Small intestine (tissue), 7 donors: Measurements from ENCODE around the gene SAA2. TPM values are rescaled to one million over a fixed set of nuclear protein-coding genes. Genes with fewer than 3 reads are reported as not detected.
"Not testable (repeated sequence)": the region's sequence is repeated elsewhere in the genome, so short reads cannot be mapped to it uniquely, and the experiment has no call there.

Source experiments
- DNase-seq, 2 donors: peaks; one replicate each; pipeline versions ENCODE4 v3.0.0 to v3.0.0-alpha.2; 2013
- FAIRE-seq: peaks from 2 replicates; lab custom pipeline; 2012; peaks lifted over from hg19 to GRCh38; lab: Jason Lieb, UNC
- H3K27ac ChIP-seq, 3 donors: one replicate each; pipeline ENCODE4 v1.5.1; 2013; ENCODE audit warnings: low read length in 2 of 3, mild to moderate bottlenecking in 2 of 3, control low read depth in 1 of 3, inconsistent platforms in 1 of 3, low read depth in 1 of 3, moderate library complexity in 1 of 3
- H3K27me3 ChIP-seq, 3 donors: one replicate each; pipeline ENCODE4 v1.6.1; 2013; ENCODE audit warnings: low read length in 3 of 3, inconsistent platforms in 1 of 3; ENCODE audit not compliant: control insufficient read depth in 3 of 3, insufficient read depth in 3 of 3
- H3K36me3 ChIP-seq, 3 donors: one replicate each; pipeline ENCODE4 v1.6.1; 2013; ENCODE audit warnings: low read length in 3 of 3, inconsistent platforms in 1 of 3, low read depth in 1 of 3, mild to moderate bottlenecking in 1 of 3, moderate library complexity in 1 of 3; ENCODE audit not compliant: control insufficient read depth in 3 of 3, insufficient read depth in 2 of 3
- H3K4me1 ChIP-seq, 3 donors: one replicate each; pipeline ENCODE4 v1.6.1; 2013; ENCODE audit warnings: low read length in 2 of 3, inconsistent platforms in 1 of 3, low read depth in 1 of 3, mild to moderate bottlenecking in 1 of 3, moderate library complexity in 1 of 3; ENCODE audit not compliant: control insufficient read depth in 3 of 3, insufficient read depth in 2 of 3
- H3K4me3 ChIP-seq, 3 donors: one replicate each; pipeline ENCODE4 v1.5.1; 2013; ENCODE audit warnings: low read length in 3 of 3, control low read depth in 1 of 3, inconsistent platforms in 1 of 3, low read depth in 1 of 3, mild to moderate bottlenecking in 1 of 3, moderate library complexity in 1 of 3
- H3K9me3 ChIP-seq, 2 donors: one replicate each; pipeline ENCODE4 v1.6.1; 2013; ENCODE audit warnings: low read depth in 1 of 2, low read length in 1 of 2; ENCODE audit not compliant: control insufficient read depth in 2 of 2, insufficient read depth in 1 of 2
- WGBS, 3 donors: extraction: QIAGEN DNeasy Blood & Tissue Kit; methylation state at CpG; one replicate each; pipeline ENCODE4 v1.1.7; 2013; 5-methylcytosine and 5-hydroxymethylcytosine counted together
- polyA plus RNA-seq, 4 donors: library from polyadenylated mRNA; stranded (reverse) in 3 of 4; unstranded in 1 of 4; fragments of 200-250 nt in 3 of 4; fragments of 120-200 nt in 1 of 4; gene quantifications; one replicate each; pipeline versions ENCODE4 v1.2.1 to v1.2.3, GENCODE V29; 2013
- donor health status: healthy with polysubstance abuse.
- donor health status: control.
- donor health status: control.
- donor health status: Bipolar disorder and iron deficiency.
- donor health status: healthy.

SAA2 gene
- polyA plus RNA-seq, 4 donors: 1.1 to 9.2 (median 4.9) TPM; not detected in 1

DNA sequence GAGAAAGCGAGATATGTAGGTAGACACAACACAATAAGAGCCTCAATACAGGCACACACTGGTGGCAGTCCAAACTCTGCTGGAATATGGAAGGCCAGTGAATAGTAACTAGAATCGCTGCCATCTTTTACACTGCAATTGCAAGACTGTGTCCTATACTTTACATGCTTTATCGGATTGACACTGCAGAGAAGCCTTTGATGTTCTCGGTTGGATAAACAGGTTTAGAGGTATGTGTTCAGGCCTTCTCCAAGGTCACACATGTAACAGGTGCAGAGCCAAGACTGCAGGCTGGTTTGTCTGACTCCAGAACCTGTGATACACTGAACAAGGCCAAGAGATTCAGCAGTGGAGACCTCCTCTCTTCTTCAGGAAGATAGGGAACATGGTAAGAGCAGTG, 22.7 kb upstream of the SAA2 start:
- no peak for FAIRE-seq
- Histone ChIP-seq H3K27ac (no peak overlapping the region), H3K4me3 (no peak overlapping the region), H3K4me1 (no peaks in the 10 kb centered on the region), H3K9me3 (no peaks in the 10 kb centered on the region), H3K27me3 (no peaks in the 10 kb centered on the region), H3K36me3 (no peaks in the 10 kb centered on the region)
- WGBS, 3 donors: 50 to 74% (median 55%) methylated on average over 4 of the region's 4 CpGs
- no peak for DNase-seq

DNA sequence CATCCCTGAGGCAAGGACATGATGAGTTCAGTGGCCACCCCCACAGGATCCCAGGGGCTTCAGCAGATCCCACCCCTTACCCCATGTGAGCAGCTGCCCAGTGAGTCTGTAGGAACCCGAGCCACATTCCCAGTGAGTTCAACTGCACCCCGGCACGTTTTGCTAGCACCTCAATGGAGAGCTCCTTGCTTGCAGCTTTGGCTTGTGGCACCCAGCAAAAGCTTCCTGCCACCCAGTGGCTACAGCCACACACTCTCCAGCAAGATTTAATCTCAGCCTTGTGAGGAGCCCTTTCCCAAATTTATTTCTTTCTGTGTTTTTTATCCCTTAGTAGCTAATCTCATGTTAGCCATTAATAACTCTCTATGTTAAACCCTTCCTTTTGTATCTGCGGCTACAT, 21.6 kb upstream of the SAA2 start:
- Histone ChIP-seq H3K27ac (no peak overlapping the region), H3K4me3 (no peak overlapping the region), H3K36me3 (no peaks in the 10 kb centered on the region), H3K9me3 (no peaks in the 10 kb centered on the region), H3K4me1 (no peaks in the 10 kb centered on the region), H3K27me3 (peaks cover 0 to 2% (median 0%) of the 10 kb centered on the region in 3 donors)
- DNase-seq: no peak
- FAIRE-seq: no peak
- WGBS, 3 donors: 76 to 81% (median 79%) methylated on average over 4 of the region's 4 CpGs

DNA sequence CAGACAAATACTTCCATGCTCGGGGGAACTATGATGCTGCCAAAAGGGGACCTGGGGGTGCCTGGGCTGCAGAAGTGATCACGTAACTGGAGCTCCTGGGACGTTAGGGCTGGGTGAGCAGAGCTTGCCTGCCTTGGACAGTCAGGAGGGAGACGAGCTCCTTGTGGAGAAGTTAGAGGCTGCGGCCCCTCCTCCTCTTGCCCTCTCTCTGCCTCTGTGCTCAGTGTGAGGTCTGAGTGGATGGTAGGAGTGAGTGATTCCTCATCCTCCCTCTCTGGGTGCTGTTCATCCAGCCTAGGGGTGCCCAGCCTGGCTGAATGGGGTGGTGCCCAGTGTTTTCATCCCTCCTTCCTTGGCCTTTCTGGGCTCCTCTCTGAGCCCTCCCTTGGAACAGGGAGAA, 20.8 kb upstream of the SAA2 start:
- DNase-seq, H3K36me3 ChIP-seq, FAIRE-seq, H3K9me3 ChIP-seq, H3K27ac ChIP-seq, H3K4me1 ChIP-seq, H3K4me3 ChIP-seq, H3K27me3 ChIP-seq: not testable (repeated sequence)
- WGBS, 3 donors: 42 to 100% (median 73%) methylated on average over 1 to 2 of the region's 5 CpGs

DNA sequence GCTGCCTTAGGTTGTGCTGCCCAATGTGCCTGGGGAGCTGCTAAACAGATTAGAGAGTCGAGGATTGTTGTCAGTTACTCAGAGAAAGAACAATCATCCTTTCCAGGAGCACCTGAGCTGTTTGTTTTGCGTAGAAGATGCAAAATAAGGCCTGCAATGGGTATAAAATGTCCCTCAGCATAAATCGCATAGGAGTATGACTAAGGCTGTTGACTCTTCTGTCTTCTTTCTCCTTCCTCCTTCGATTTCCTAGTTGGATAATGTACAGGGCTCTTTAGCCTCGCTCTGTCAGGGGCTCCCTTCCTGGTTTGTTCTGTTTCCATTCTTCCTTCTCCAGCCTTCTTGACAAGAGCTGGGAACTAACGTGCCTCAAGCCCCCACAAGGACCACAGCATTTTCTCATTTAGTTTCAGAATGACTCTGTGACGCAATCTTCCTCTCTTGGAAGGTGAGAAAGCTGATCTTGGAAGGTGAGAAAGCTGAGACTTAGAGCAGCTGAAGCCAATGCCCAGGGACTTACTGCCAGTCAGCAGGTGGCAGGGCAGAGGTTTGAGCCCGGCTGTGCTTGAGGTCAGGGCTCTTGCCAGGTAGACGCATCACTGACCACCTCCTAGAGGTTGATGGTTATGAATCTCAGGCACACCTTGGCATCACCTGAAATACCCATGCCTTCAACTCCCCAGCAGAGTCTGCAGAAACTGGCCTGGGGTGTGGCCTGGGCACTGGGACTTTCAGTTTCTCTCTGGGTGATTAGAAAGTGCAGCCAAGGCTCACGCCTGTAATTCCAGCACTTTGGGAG, 19.1 kb upstream of the SAA2 start:
- not testable (repeated sequence) for H3K4me1 ChIP-seq, FAIRE-seq
- 15 to 52% (median 19%) methylated on average over 4 to 5 of the region's 10 CpGs for WGBS, 3 donors

DNA sequence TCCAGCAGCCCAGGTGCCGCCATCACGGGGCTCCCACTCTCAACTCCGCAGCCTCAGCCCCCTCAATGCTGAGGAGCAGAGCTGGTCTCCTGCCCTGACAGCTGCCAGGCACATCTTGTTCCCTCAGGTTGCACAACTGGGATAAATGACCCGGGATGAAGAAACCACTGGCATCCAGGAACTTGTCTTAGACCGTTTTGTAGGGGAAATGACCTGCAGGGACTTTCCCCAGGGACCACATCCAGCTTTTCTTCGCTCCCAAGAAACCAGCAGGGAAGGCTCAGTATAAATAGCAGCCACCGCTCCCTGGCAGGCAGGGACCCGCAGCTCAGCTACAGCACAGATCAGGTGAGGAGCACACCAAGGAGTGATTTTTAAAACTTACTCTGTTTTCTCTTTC, 17.5 kb upstream of the SAA2 start, which contains the start of gene SAA1:
SAA1 (plus strand) TSS at position 316 of the 400 bp plus-strand sequence. CDS start 624 bp downstream, outside the sequence.
- no peak within 1 kb of the TSS for H3K4me3 ChIP-seq
- DNase-seq (no peak), FAIRE-seq (no peak)
- peaks cover 0 to 2% (median 0%) of the 10 kb centered on the region in 3 donors for H3K27me3 ChIP-seq
- H3K27ac ChIP-seq: no peak within 1 kb of the TSS
- H3K4me1 ChIP-seq: no peaks in the 10 kb centered on the region
- WGBS, 3 donors: 65 to 70% (median 69%) methylated on average over 8 of the region's 8 CpGs
- no peaks in the 10 kb centered on the region for H3K9me3 ChIP-seq
- no peaks in the 10 kb centered on the region for H3K36me3 ChIP-seq

More for the DNA sequence above, 19.1 kb upstream of the SAA2 start:
- H3K27me3 ChIP-seq, H3K36me3 ChIP-seq, H3K9me3 ChIP-seq, H3K4me3 ChIP-seq: not testable (repeated sequence)
- DNase-seq: peak in 1 of 2 donors; percentile 59
- peak overlapping the region in 1 of 3 donors; percentile 55 for H3K27ac ChIP-seq

DNA sequence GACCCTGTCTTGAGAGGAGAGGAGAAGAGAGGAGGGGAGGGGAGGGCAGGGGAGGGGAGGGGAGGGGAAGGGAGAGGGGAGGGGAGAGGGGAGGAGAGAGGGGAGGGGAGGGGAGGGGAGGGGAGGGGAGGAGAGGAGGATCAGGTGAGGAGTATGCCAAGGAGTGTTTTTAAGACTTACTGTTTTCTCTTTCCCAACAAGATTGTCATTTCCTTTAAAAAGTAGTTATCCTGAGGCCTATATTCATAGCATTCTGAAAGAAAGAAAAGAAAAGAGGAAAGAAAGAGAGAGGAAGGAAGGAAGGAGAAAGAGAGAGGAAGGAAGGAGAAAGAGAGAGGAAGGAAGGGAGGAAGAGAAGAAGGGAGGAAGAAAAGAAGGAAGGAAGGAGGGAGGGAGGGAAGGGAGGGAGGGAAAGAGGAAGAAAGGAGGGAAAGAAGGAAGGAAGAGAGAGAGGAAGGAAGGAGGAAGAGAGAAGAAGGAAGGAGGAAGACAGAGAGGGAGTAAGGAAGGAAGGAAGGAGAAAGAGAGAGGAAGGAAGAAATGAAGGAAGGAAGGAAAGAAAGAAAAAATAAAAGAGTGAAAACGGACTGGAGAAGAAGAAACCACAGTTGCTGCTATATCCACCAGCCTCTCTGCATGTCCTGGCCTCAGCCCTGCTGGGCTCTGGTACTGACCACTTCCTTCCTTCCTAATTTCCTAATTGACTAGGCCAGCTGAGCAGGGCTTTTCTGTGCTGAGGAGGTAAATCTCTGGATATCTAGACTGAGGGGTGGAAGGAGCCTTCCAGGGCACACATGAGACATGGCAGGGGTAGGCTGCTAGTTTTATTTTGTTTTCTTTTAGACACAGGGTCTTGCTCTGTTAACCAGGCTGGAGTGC, 16.4 kb upstream of the SAA2 start:
- WGBS, 3 donors: 48 to 94% (median 71%) methylated on average over 1 of the region's 1 CpG
- no peak for FAIRE-seq
- H3K27ac ChIP-seq: no peak overlapping the region

DNA sequence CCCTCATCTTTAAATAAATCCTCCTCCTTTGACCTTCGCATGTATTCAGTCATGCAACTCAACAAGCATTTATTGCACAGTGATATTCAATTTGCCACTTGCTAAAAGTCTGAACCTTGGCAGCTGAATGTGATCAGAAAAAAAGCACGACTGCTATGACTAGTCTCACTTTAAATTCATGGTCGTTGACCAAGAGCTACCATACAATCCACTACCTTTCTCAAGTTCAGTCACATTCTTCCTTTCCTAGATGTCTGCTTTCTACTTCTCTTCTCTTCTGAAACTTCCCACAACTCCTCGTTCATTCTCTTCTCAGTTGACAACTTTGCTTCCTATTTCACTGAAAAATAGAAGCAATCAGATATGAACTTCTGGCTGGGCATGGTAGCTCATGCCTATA, 15.6 kb upstream of the SAA2 start:
- peaks cover 0 to 2% (median 0%) of the 10 kb centered on the region in 3 donors for H3K27me3 ChIP-seq
- no peaks in the 10 kb centered on the region for H3K4me1 ChIP-seq
- FAIRE-seq: no peak
- no peak for DNase-seq
- H3K9me3 ChIP-seq: no peaks in the 10 kb centered on the region
- no peaks in the 10 kb centered on the region for H3K36me3 ChIP-seq
- H3K4me3 ChIP-seq: no peak overlapping the region
- whole genome bisulfite sequencing, 3 donors: 67 to 81% (median 75%) methylated on average over 4 of the region's 4 CpGs
- no peak overlapping the region for H3K27ac ChIP-seq

More for the DNA sequence above, 16.4 kb upstream of the SAA2 start:
- Histone ChIP-seq H3K4me1 (no peaks in the 10 kb centered on the region), H3K4me3 (no peak overlapping the region), H3K27me3 (peaks cover 0 to 2% (median 0%) of the 10 kb centered on the region in 3 donors), H3K36me3 (no peaks in the 10 kb centered on the region), H3K9me3 (no peaks in the 10 kb centered on the region)
- no peak for DNase-seq

DNA sequence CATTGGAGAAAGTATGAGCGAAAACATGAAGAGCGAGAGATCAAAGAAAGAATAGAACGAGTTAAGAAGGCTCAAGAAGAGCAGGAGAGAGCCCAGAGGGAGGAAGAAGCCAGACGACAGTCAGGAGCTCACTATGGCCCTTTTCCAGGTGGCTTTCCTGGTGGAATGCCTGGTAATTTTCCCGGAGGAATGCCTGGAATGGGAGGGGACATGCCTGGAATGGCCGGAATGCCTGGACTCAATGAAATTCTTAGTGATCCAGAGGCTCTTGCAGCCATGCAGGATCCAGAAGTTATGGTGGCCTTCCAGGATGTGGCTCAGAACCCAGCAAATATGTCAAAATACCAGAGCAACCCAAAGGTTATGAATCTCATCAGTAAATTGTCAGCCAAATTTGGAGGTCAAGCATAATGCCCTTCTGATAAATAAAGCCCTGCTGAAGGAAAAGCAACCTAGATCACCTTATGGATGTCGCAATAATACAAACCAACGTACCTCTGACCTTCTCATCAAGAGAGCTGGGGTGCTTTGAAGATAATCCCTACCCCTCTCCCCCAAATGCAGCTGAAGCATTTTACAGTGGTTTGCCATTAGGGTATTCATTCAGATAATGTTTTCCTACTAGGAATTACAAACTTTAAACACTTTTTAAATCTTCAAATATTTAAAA, 14.3 kb upstream of the SAA2 start:
- H3K36me3 ChIP-seq, H3K27me3 ChIP-seq, H3K4me3 ChIP-seq, H3K9me3 ChIP-seq, H3K4me1 ChIP-seq, DNase-seq, H3K27ac ChIP-seq, FAIRE-seq: not testable (repeated sequence)
- WGBS, 3 donors: 68 to 77% (median 75%) methylated on average over 8 of the region's 8 CpGs
